HepG2 (cell line): ENCODE data around the gene DCTN1. TPM values are rescaled to one million over a fixed set of nuclear protein-coding genes. Genes with fewer than 3 reads are reported as not detected.

ENCODE experiments used
- BATF2 ChIP-seq: sonication (generic); formaldehyde crosslinking; IDR thresholded peaks from 2 replicates; pipeline ENCODE4 v1.8.0; 2022; ENCODE audit warnings: mild to moderate bottlenecking, missing genetic modification reagents, moderate library complexity
- CENPT ChIP-seq: sonication (generic); formaldehyde crosslinking; IDR thresholded peaks from 2 replicates; pipeline ENCODE4 v1.8.0; 2022; ENCODE audit warnings: low read depth, mild to moderate bottlenecking, moderate library complexity, missing genetic modification reagents
- FLYWCH1 ChIP-seq: sonication (generic); formaldehyde crosslinking; IDR thresholded peaks from 2 replicates; pipeline ENCODE4 v1.8.1; 2023; ENCODE audit warnings: mild to moderate bottlenecking, missing genetic modification reagents
- KLF6 ChIP-seq: IDR thresholded peaks from 2 replicates; pipeline ENCODE4 v1.8.0; 2016; ENCODE audit warnings: missing biosample characterization, missing genetic modification reagents
- MLLT10 ChIP-seq: sonication (generic); formaldehyde crosslinking; IDR thresholded peaks from 2 replicates; pipeline ENCODE4 v1.4.0; 2020; ENCODE audit warnings: missing genetic modification reagents
- MTA3 ChIP-seq: sonication (generic); formaldehyde crosslinking; IDR thresholded peaks from 2 replicates; pipeline ENCODE4 v1.4.0; 2020; ENCODE audit warnings: missing genetic modification reagents
- NFE2L2 ChIP-seq: fragments of 150-350 bp; IDR thresholded peaks from 2 replicates; pipeline ENCODE4 v1.6.1; 2014; ENCODE audit warnings: low read length
- NR1H2 ChIP-seq: sonication (generic); formaldehyde crosslinking; IDR thresholded peaks from 2 replicates; pipeline ENCODE4 v1.8.1; 2022; ENCODE audit warnings: low read depth, missing genetic modification reagents, borderline replicate concordance
- SP1 ChIP-seq, 2 experiments: fragments of 450-650 bp in 1 of 2; sonication (generic) in 1 of 2; formaldehyde crosslinking in 1 of 2; IDR thresholded peaks; 2 replicates each; pipeline versions ENCODE4 v1.4.0 to v1.6.1; 2016 to 2020; ENCODE audit warnings: missing genetic modification reagents in 1 of 2
- XRCC5 ChIP-seq: fragments of 200-400 bp; formaldehyde crosslinking; optimal IDR thresholded peaks from 2 replicates; pipeline ENCODE3; 2017; ENCODE audit warnings: mild to moderate bottlenecking, low read length
- ZFP36L2 ChIP-seq: sonication (generic); formaldehyde crosslinking; IDR thresholded peaks from 2 replicates; pipeline ENCODE4 v1.4.0; 2020; ENCODE audit warnings: missing genetic modification reagents
- ZNF256 ChIP-seq: sonication (generic); formaldehyde crosslinking; conservative IDR thresholded peaks from 2 replicates; pipeline ENCODE4 v1.4.0; 2020; ENCODE audit warnings: missing genetic modification reagents
- ZNF296 ChIP-seq: sonication (generic); formaldehyde crosslinking; conservative IDR thresholded peaks from 2 replicates; pipeline ENCODE4 v1.5.0; 2020; ENCODE audit warnings: mild to moderate bottlenecking, missing genetic modification reagents
- ZNF326 ChIP-seq: sonication (generic); formaldehyde crosslinking; IDR thresholded peaks from 2 replicates; pipeline ENCODE4 v1.4.0; 2020; ENCODE audit warnings: missing genetic modification reagents, borderline replicate concordance
- ZNF329 ChIP-seq: sonication (generic); formaldehyde crosslinking; IDR thresholded peaks from 2 replicates; pipeline ENCODE4 v1.9.0; 2021; ENCODE audit warnings: low read depth, mild to moderate bottlenecking, missing genetic modification reagents
- ZNF33B ChIP-seq: sonication (generic); formaldehyde crosslinking; IDR thresholded peaks from 2 replicates; pipeline ENCODE4 v1.5.1; 2020; ENCODE audit warnings: mild to moderate bottlenecking, missing genetic modification reagents
- ZNF441 ChIP-seq: sonication (generic); formaldehyde crosslinking; IDR thresholded peaks from 2 replicates; pipeline ENCODE4 v1.7.0; 2021; ENCODE audit warnings: missing genetic modification reagents, borderline replicate concordance
- ZNF569 ChIP-seq: sonication (generic); formaldehyde crosslinking; IDR thresholded peaks from 2 replicates; pipeline ENCODE4 v1.5.0; 2020; ENCODE audit warnings: mild to moderate bottlenecking, missing genetic modification reagents, moderate library complexity, borderline replicate concordance
- ZSCAN31 ChIP-seq: sonication (generic); formaldehyde crosslinking; IDR thresholded peaks from 2 replicates; pipeline ENCODE4 v1.5.0; 2020; ENCODE audit warnings: low read depth, mild to moderate bottlenecking, missing genetic modification reagents
- polyA plus RNA-seq, 8 experiments: library from polyadenylated mRNA; depleted of rRNA in 3 of 8; stranded (reverse) in 7 of 8; unstranded in 1 of 8; fragments of >200 nt; fragmentation: Illumina TruSeq in 4 of 8; extraction: Trizol in 4 of 8; gene quantifications; 2 replicates each; pipeline versions ENCODE4 v1.2.1 to v1.2.3, GENCODE V29; 2011 to 2016; ENCODE audit warnings: low read depth in 4 of 8, missing spikeins in 1 of 8, mixed read lengths in 1 of 8; ENCODE audit not compliant: insufficient read depth in 1 of 8
- total RNA-seq, 5 experiments: library from RNA; depleted of rRNA; stranded (reverse); fragments of >200 nt; fragmentation: Illumina TruSeq; extraction: Trizol; gene quantifications; 2 replicates each; pipeline ENCODE4 v1.2.3, GENCODE V29; 2016; ENCODE audit warnings: low read depth in 1 of 5
- TF ChIP-seq, protein P1 (sequence below): sonication (generic); formaldehyde crosslinking; IDR thresholded peaks from 2 replicates; pipeline ENCODE4 v1.4.0; 2020; ENCODE audit warnings: missing genetic modification reagents
- TF ChIP-seq, protein P2 (sequence below): sonication (generic); formaldehyde crosslinking; IDR thresholded peaks from 2 replicates; pipeline ENCODE4 v1.4.0; 2020; ENCODE audit warnings: mild to moderate bottlenecking, missing genetic modification reagents

Gene DCTN1
- total and polyA plus RNA-seq, 2 of the 13 experiments (the other 11 are each of a cell fraction or from before 2014, with no cell fraction given) = 73.2 to 122 TPM

DNA sequence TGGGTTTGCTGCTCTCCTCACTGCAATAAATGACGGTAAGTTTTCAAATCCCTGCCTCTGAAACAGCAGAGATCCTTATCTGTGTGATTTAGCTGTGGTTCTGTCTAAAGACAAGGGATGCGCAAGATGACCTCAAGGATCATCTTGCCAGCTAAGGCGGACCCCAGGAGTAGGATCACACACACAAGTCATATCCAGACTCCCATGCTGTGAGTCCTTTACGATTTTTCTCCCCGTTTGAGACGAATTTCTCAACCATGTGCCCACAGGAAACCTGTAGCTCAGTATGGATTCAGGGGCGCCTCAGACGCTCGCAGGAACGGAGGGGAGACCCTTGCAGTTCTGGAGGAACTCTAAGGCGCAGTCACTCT, 11.1 kb upstream of the DCTN1 start (continued):
- TF ChIP-seq, protein P1, sequence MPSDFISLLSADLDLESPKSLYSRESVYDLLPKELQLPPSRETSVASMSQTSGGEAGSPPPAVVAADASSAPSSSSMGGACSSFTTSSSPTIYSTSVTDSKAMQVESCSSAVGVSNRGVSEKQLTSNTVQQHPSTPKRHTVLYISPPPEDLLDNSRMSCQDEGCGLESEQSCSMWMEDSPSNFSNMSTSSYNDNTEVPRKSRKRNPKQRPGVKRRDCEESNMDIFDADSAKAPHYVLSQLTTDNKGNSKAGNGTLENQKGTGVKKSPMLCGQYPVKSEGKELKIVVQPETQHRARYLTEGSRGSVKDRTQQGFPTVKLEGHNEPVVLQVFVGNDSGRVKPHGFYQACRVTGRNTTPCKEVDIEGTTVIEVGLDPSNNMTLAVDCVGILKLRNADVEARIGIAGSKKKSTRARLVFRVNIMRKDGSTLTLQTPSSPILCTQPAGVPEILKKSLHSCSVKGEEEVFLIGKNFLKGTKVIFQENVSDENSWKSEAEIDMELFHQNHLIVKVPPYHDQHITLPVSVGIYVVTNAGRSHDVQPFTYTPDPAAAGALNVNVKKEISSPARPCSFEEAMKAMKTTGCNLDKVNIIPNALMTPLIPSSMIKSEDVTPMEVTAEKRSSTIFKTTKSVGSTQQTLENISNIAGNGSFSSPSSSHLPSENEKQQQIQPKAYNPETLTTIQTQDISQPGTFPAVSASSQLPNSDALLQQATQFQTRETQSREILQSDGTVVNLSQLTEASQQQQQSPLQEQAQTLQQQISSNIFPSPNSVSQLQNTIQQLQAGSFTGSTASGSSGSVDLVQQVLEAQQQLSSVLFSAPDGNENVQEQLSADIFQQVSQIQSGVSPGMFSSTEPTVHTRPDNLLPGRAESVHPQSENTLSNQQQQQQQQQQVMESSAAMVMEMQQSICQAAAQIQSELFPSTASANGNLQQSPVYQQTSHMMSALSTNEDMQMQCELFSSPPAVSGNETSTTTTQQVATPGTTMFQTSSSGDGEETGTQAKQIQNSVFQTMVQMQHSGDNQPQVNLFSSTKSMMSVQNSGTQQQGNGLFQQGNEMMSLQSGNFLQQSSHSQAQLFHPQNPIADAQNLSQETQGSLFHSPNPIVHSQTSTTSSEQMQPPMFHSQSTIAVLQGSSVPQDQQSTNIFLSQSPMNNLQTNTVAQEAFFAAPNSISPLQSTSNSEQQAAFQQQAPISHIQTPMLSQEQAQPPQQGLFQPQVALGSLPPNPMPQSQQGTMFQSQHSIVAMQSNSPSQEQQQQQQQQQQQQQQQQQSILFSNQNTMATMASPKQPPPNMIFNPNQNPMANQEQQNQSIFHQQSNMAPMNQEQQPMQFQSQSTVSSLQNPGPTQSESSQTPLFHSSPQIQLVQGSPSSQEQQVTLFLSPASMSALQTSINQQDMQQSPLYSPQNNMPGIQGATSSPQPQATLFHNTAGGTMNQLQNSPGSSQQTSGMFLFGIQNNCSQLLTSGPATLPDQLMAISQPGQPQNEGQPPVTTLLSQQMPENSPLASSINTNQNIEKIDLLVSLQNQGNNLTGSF = no peak
- no peak for TF ChIP-seq ZNF441
- TF ChIP-seq, protein P2, sequence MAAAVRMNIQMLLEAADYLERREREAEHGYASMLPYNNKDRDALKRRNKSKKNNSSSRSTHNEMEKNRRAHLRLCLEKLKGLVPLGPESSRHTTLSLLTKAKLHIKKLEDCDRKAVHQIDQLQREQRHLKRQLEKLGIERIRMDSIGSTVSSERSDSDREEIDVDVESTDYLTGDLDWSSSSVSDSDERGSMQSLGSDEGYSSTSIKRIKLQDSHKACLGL (CRISPR knock-in tag) = no peak
- 0 out of 2 replicates have a peak, but pooled peaks have one; percentile 1 for TF ChIP-seq BATF2
- TF ChIP-seq ZNF33B (CRISPR knock-in tag) = no peak
- TF ChIP-seq ZNF326 (CRISPR knock-in tag) = peak; percentile 26; the same call in 1 of the 2 replicates
- no peak for TF ChIP-seq NFE2L2
- no peak for TF ChIP-seq XRCC5
- TF ChIP-seq MTA3 (CRISPR knock-in tag) = no peak; the same call in 1 of the 2 replicates
- no peak for TF ChIP-seq CENPT (CRISPR knock-in tag)
- peak; percentile 70; the same call in 1 of the 2 replicates for TF ChIP-seq ZFP36L2 (CRISPR knock-in tag)
- TF ChIP-seq MLLT10 = no peak
- TF ChIP-seq SP1 (IDR thresholded peaks at IDR 0.05) = no peak
- no peak for TF ChIP-seq SP1 (CRISPR knock-in tag; IDR thresholded peaks at IDR 0.05)
- no peak for TF ChIP-seq ZSCAN31 (CRISPR knock-in tag)
- peak; percentile 68; the same call in 1 of the 2 replicates for TF ChIP-seq ZNF256 (CRISPR knock-in tag)
- no peak for TF ChIP-seq ZNF296 (CRISPR knock-in tag)
- no peak for TF ChIP-seq ZNF569 (CRISPR knock-in tag)
- no peak for TF ChIP-seq FLYWCH1
- TF ChIP-seq KLF6 = no peak
- no peak for TF ChIP-seq ZNF329
- no peak for TF ChIP-seq NR1H2 (CRISPR knock-in tag)
